Measurements from ENCODE around the gene TDRD12.

The TDRD12 gene

DNA sequence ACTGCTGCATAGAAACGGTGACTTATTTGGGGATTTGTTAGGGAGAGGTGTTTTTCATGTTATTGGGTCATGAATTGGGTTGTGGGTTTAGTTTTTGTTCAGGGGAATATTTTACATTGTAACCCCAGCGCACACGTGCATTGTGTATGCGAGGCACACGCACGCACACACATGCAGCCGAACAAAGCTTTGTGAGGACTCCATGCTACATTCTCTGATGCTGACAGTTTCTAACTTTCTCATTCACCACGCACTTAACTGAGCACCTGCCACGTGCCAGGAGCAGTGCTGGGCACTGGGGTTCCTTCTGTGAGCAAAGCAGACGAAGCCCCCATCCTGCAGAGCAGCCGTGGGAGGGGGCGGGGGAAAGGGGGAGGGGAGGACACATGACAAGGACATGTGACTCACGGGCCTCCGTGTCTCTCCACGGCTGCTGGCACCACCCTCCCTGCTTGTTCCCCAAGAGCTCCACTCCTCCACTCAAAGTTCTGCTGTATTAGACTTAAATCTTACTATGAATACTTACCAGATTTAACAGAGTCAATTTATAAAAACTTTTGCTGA is 94.4 kb downstream of the TDRD12 start:
- TF ChIP-seq FOXM1 (IDR thresholded peaks at IDR 0.05; ENCODE audit: borderline replicate concordance, low read depth) (no peak), CEBPB (IDR thresholded peaks at IDR 0.05) (no peak), TCF12 (IDR thresholded peaks at IDR 0.05; ENCODE audit: low read depth) (no peak), EP300 (IDR thresholded peaks at IDR 0.05; ENCODE audit: borderline replicate concordance) (no peak), RAD21 (IDR thresholded peaks at IDR 0.05; ENCODE audit: low read depth) (no peak), CREB1 (IDR thresholded peaks at IDR 0.05; ENCODE audit: low read depth) (no peak)

DNA sequence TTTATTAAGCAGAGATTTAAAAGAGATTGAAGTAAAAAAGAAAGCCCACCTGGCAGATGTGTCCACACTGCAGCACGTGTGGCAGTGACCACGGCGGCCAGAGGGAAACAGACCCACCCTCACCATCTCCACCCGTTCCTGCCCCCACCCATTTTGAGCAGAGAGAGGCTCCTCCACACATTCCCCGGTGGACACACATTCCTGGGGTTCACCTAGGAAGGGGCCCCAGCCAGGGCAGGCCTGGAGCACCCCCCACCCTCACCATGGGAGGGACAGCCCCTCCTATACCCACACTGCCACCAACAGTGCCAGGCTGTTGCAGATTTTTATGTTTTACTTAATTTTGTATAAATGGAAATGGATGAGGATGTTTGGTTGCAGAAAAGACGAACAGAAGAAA is 95.1 kb downstream of the TDRD12 start:
- no peak for TF ChIP-seq ZBTB7A (IDR thresholded peaks at IDR 0.05; ENCODE audit: low read depth)
- no peak for TF ChIP-seq YY1 (IDR thresholded peaks at IDR 0.05; ENCODE audit: low read depth)
- TF ChIP-seq, protein P1, sequence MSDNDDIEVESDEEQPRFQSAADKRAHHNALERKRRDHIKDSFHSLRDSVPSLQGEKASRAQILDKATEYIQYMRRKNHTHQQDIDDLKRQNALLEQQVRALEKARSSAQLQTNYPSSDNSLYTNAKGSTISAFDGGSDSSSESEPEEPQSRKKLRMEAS (IDR thresholded peaks at IDR 0.05) = no peak
- no peak for TF ChIP-seq RAD21 (IDR thresholded peaks at IDR 0.05; ENCODE audit: low read depth)
- no peak for TF ChIP-seq FOXM1 (IDR thresholded peaks at IDR 0.05; ENCODE audit: borderline replicate concordance, low read depth)
- no peak for TF ChIP-seq NFIC (IDR thresholded peaks at IDR 0.05)
- no peak for TF ChIP-seq CREB1 (IDR thresholded peaks at IDR 0.05; ENCODE audit: low read depth)
- TF ChIP-seq TEAD4 (IDR thresholded peaks at IDR 0.05) = no peak
- TF ChIP-seq CEBPB (IDR thresholded peaks at IDR 0.05) = no peak
- no peak for TF ChIP-seq TAF1 (IDR thresholded peaks at IDR 0.05; ENCODE audit: low read depth)
- TF ChIP-seq TCF12 (IDR thresholded peaks at IDR 0.05; ENCODE audit: low read depth) = no peak
- TF ChIP-seq, protein P2, sequence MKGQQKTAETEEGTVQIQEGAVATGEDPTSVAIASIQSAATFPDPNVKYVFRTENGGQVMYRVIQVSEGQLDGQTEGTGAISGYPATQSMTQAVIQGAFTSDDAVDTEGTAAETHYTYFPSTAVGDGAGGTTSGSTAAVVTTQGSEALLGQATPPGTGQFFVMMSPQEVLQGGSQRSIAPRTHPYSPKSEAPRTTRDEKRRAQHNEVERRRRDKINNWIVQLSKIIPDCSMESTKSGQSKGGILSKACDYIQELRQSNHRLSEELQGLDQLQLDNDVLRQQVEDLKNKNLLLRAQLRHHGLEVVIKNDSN (IDR thresholded peaks at IDR 0.05) = no peak
- TF ChIP-seq, protein P3, sequence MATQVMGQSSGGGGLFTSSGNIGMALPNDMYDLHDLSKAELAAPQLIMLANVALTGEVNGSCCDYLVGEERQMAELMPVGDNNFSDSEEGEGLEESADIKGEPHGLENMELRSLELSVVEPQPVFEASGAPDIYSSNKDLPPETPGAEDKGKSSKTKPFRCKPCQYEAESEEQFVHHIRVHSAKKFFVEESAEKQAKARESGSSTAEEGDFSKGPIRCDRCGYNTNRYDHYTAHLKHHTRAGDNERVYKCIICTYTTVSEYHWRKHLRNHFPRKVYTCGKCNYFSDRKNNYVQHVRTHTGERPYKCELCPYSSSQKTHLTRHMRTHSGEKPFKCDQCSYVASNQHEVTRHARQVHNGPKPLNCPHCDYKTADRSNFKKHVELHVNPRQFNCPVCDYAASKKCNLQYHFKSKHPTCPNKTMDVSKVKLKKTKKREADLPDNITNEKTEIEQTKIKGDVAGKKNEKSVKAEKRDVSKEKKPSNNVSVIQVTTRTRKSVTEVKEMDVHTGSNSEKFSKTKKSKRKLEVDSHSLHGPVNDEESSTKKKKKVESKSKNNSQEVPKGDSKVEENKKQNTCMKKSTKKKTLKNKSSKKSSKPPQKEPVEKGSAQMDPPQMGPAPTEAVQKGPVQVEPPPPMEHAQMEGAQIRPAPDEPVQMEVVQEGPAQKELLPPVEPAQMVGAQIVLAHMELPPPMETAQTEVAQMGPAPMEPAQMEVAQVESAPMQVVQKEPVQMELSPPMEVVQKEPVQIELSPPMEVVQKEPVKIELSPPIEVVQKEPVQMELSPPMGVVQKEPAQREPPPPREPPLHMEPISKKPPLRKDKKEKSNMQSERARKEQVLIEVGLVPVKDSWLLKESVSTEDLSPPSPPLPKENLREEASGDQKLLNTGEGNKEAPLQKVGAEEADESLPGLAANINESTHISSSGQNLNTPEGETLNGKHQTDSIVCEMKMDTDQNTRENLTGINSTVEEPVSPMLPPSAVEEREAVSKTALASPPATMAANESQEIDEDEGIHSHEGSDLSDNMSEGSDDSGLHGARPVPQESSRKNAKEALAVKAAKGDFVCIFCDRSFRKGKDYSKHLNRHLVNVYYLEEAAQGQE (IDR thresholded peaks at IDR 0.05; ENCODE audit: low read depth) = no peak
- no peak for TF ChIP-seq EGR1 (IDR thresholded peaks at IDR 0.05)
- no peak for TF ChIP-seq EP300 (IDR thresholded peaks at IDR 0.05; ENCODE audit: borderline replicate concordance)

DNA sequence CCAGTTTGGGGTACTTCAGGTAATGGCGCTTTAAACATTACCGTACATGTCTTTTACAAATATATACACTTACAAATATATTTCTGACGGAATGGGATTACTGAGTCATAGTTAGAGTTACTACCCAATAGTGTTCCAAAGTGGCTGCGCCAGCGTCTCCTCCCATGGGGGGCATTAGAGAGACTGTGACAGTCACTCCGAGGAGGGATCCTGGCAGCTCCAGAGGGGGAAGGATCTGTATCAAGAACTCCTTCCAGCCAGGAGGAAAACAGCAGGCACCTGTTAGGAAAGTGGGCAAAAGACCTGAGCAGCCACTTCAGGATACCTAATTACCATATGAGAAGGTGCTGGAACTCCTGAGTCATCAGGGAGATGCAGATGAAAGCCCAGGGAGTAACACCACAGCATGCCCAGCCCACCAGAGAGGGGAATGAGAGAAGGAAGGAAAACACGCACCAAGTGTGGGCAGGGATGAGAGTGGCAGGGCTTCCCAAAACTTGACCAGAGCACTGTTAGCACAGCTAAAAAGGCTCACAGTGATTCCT is 97.1 kb downstream of the TDRD12 start:
- TF ChIP-seq CREB1 (IDR thresholded peaks at IDR 0.05; ENCODE audit: low read depth) (no peak), EGR1 (IDR thresholded peaks at IDR 0.05) (no peak)

DNA sequence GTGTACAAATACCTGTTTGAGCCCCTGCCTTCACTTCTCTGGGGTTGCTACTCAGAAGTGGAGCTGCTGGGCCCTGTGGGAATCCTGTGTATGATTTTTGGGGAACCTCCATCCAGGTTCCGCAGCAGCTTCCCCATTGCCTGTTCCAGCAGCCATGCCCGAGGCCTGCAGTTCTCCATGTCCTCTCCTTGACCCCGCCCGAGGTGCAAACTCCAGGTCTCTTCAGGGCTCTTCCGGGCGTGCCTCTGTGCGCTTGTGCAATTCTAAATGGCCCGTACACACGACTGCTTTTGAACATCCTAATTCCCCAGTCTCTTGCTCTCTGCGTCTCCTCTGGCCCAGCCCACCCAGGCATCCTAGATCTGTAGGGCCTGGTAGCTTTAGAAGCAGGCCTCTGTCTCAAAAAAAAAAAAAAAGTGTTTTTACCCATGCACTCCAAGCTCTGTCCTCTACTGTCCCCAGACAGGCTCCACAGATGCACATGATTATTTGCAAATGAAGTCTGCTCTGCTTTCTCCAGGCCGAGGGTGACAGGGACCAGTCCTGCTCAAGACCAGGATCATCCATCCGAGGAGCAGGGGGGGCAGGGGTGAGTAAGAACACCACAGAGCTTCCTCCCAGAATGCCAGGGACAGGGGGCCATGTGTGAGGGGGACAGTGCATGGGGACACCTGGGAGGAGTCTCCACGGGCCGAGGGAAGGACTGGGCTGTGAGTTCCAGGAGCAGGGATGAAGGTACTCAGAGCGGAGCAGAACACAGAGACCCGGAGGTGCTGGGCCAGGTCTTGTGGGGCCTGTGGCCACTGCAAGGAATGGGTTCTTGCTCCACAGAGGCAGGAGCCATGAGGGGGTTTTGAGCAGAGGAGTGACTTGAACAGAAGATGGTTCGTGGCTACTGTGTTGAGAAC is 98.3 kb downstream of the TDRD12 start:
- no peak for TF ChIP-seq TAF1 (IDR thresholded peaks at IDR 0.05; ENCODE audit: low read depth)
- TF ChIP-seq YY1 (IDR thresholded peaks at IDR 0.05; ENCODE audit: low read depth) = no peak
- no peak for TF ChIP-seq CEBPB (IDR thresholded peaks at IDR 0.05)
- TF ChIP-seq EP300 (IDR thresholded peaks at IDR 0.05; ENCODE audit: borderline replicate concordance) = no peak
- TF ChIP-seq CREB1 (IDR thresholded peaks at IDR 0.05; ENCODE audit: low read depth) = no peak
- no peak for TF ChIP-seq EGR1 (IDR thresholded peaks at IDR 0.05)

DNA sequence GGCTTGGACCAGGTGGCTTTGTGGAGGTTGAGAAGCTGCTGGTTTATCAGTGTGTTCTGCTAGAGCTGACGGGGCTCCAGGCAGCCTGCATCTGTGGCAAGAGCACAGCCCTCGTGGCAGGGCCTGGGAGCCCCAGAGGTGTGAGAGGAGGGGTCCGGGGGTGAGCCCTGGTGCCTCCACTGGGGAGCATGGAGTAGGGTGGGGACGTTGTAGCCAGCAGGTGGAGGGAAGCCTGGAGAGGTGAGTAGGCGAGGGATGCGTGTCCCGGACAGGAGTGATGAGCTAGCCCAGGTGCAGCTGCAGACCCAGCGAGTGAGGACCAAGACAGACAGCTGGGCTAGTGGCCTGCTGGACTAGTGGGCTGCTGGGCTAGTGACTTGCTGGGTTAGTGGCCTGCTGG is 99.0 kb downstream of the TDRD12 start:
- TF ChIP-seq TEAD4 (IDR thresholded peaks at IDR 0.05) (no peak), ZBTB7A (IDR thresholded peaks at IDR 0.05; ENCODE audit: low read depth) (no peak), TCF12 (IDR thresholded peaks at IDR 0.05; ENCODE audit: low read depth) (no peak), FOXM1 (IDR thresholded peaks at IDR 0.05; ENCODE audit: borderline replicate concordance, low read depth) (no peak), CREB1 (IDR thresholded peaks at IDR 0.05; ENCODE audit: low read depth) (no peak), EP300 (IDR thresholded peaks at IDR 0.05; ENCODE audit: borderline replicate concordance) (no peak), CEBPB (IDR thresholded peaks at IDR 0.05) (no peak), YY1 (IDR thresholded peaks at IDR 0.05; ENCODE audit: low read depth) (no peak), RAD21 (IDR thresholded peaks at IDR 0.05; ENCODE audit: low read depth) (no peak), NFIC (IDR thresholded peaks at IDR 0.05) (no peak), EGR1 (IDR thresholded peaks at IDR 0.05) (no peak), TAF1 (IDR thresholded peaks at IDR 0.05; ENCODE audit: low read depth) (no peak)
- TF ChIP-seq, protein P3 (IDR thresholded peaks at IDR 0.05; ENCODE audit: low read depth) = no peak
- TF ChIP-seq, protein P2 (IDR thresholded peaks at IDR 0.05) = no peak
- TF ChIP-seq, protein P1 (IDR thresholded peaks at IDR 0.05) = no peak
